HepG2 (cell line): ENCODE results near the gene NFASC. TPM values are rescaled to one million over a fixed set of nuclear protein-coding genes. Genes with fewer than 3 reads are reported as not detected.

Source experiments
- ATAC-seq: fragments of 200-7000 bp; cut with Tn5 transposase; 3 replicates; pipeline ENCODE4 v1.9.1; 2020; ENCODE audit warnings: mild to moderate bottlenecking, moderate library complexity
- BruUV-seq: library from RNA; stranded (reverse); fragments of 400-500 nt; replicated peaks from 2 replicates; lab custom pipeline; 2021; lab: Mats Ljungman, UMichigan
- CTCF ChIA-PET: fragments of 300-600 bp; formaldehyde crosslinking; extraction: SDS; loops from one replicate; lab custom pipeline; 2021; ENCODE audit warnings: low total read pairs, inconsistent platforms, low intra/inter-chr PET ratio; lab: Yijun Ruan, JAX
- POLR2A ChIA-PET: fragments of 350-600 bp; sonication (Branson Sonifier 250); formaldehyde crosslinking; loops from one replicate; lab custom pipeline; 2020; ENCODE audit warnings: antibody characterized with exemption, inconsistent platforms; lab: Yijun Ruan, JAX
- DNase-seq: peaks from one replicate; pipeline ENCODE4 v3.0.0-alpha.2; 2015; ENCODE audit warnings: low spot score
- FAIRE-seq: peaks from 3 replicates; lab custom pipeline; 2011; peaks lifted over from hg19 to GRCh38; lab: Jason Lieb, UNC
- H2AFZ ChIP-seq: one replicate; pipeline ENCODE4 v1.6.1; 2011; ENCODE audit warnings: low read length, inconsistent platforms
- H3K27ac ChIP-seq: fragments of 300-600 bp; 3 replicates; pipeline ENCODE4 v1.8.0; 2011; ENCODE audit warnings: mixed run types, mild to moderate bottlenecking, mixed read lengths, low read length, inconsistent platforms; ENCODE audit not compliant: insufficient read depth; ENCODE audit errors: extremely low read length
- H3K27me3 ChIP-seq, 2 experiments: fragments of 200-600 bp in 1 of 2; 2 replicates in 1 of 2; 3 replicates in 1 of 2; pipeline versions ENCODE4 v1.6.0 to v1.8.0; 2011; ENCODE audit warnings: low read length in 2 of 2, mild to moderate bottlenecking in 2 of 2, moderate library complexity in 2 of 2, inconsistent platforms in 1 of 2; ENCODE audit not compliant: insufficient read depth in 2 of 2, control insufficient read depth in 1 of 2
- H3K36me3 ChIP-seq, 2 experiments: fragments of 200-600 bp in 1 of 2; replicated peaks in 1 of 2; 2 replicates in 1 of 2; 3 replicates in 1 of 2; pipeline versions ENCODE4 v1.5.1 to v1.8.0; 2011; ENCODE audit warnings: low read length in 2 of 2, inconsistent platforms in 1 of 2; ENCODE audit not compliant: insufficient read depth in 2 of 2, control insufficient read depth in 1 of 2
- H3K4me1 ChIP-seq: 2 replicates; pipeline ENCODE4 v1.5.1; 2012; ENCODE audit warnings: low read length, inconsistent platforms; ENCODE audit not compliant: insufficient read depth
- H3K4me2 ChIP-seq: 2 replicates; pipeline ENCODE4 v1.6.0; 2011; ENCODE audit warnings: low read depth, low read length, inconsistent platforms
- H3K4me3 ChIP-seq, 3 experiments: fragments of 200-600 bp in 1 of 3; sonication (generic), shearing (Covaris generic) in 1 of 3; replicated peaks in 1 of 3; 2 replicates each; pipeline ENCODE4 v1.5.1; 2011 to 2016; ENCODE audit warnings: low read length in 3 of 3, inconsistent platforms in 2 of 3, low read depth in 2 of 3, mild to moderate bottlenecking in 2 of 3, control low read depth in 1 of 3, mixed read lengths in 1 of 3; ENCODE audit not compliant: insufficient read depth in 1 of 3
- H3K79me2 ChIP-seq: one replicate; pipeline ENCODE4 v1.6.1; 2011; ENCODE audit warnings: low read length, inconsistent platforms; ENCODE audit not compliant: insufficient read depth
- H3K9ac ChIP-seq: 2 replicates; pipeline ENCODE4 v1.6.0; 2011; ENCODE audit warnings: mild to moderate bottlenecking, low read depth, low read length, inconsistent platforms; ENCODE audit not compliant: insufficient read depth
- H3K9me3 ChIP-seq: 2 replicates; pipeline ENCODE4 v1.5.1; 2012; ENCODE audit warnings: mild to moderate bottlenecking, low read length
- H4K20me1 ChIP-seq: 2 replicates; pipeline ENCODE4 v1.6.0; 2011; ENCODE audit warnings: inconsistent platforms, mild to moderate bottlenecking, low read length, moderate library complexity; ENCODE audit not compliant: insufficient read depth
- EP300 ChIP-seq, 3 experiments: sonication (generic) in 1 of 3; formaldehyde crosslinking in 1 of 3; IDR thresholded peaks; 2 replicates each; pipeline versions ENCODE4 v1.5.1 to v1.6.1; 2011 to 2020; ENCODE audit warnings: low read depth in 2 of 3, low read length in 2 of 3, borderline replicate concordance in 1 of 3, improper control_type of control experiment in 1 of 3, mild to moderate bottlenecking in 1 of 3, missing genetic modification reagents in 1 of 3, moderate library complexity in 1 of 3
- GABPB1 ChIP-seq: IDR thresholded peaks from 2 replicates; pipeline ENCODE4 v1.6.1; 2016; ENCODE audit warnings: mild to moderate bottlenecking, missing genetic modification reagents, moderate library complexity, missing compliant biosample characterization
- GLMP ChIP-seq: sonication (generic); formaldehyde crosslinking; IDR thresholded peaks from 2 replicates; pipeline ENCODE4 v1.9.0; 2021; ENCODE audit warnings: missing genetic modification reagents, mild to moderate bottlenecking, borderline replicate concordance
- KDM5B ChIP-seq: sonication (generic); formaldehyde crosslinking; IDR thresholded peaks from 2 replicates; pipeline ENCODE4 v1.4.0; 2020; ENCODE audit warnings: missing genetic modification reagents, mild to moderate bottlenecking, borderline replicate concordance
- MAF1 ChIP-seq: sonication (generic); formaldehyde crosslinking; IDR thresholded peaks from 2 replicates; pipeline ENCODE4 v1.5.0; 2020; ENCODE audit warnings: missing genetic modification reagents, borderline replicate concordance
- MEIS2 ChIP-seq: sonication (generic); formaldehyde crosslinking; IDR thresholded peaks from 2 replicates; pipeline ENCODE4 v1.9.0; 2021; ENCODE audit warnings: mild to moderate bottlenecking, missing genetic modification reagents
- MLLT10 ChIP-seq: sonication (generic); formaldehyde crosslinking; IDR thresholded peaks from 2 replicates; pipeline ENCODE4 v1.4.0; 2020; ENCODE audit warnings: missing genetic modification reagents
- SIX1 ChIP-seq: sonication (generic); formaldehyde crosslinking; IDR thresholded peaks from 2 replicates; pipeline ENCODE4 v1.4.0; 2020; ENCODE audit warnings: missing genetic modification reagents, borderline replicate concordance
- SRSF1 ChIP-seq: fragments of 200-400 bp; formaldehyde crosslinking; optimal IDR thresholded peaks from 2 replicates; pipeline ENCODE3; 2017; ENCODE audit warnings: mild to moderate bottlenecking, low read depth, low read length, moderate library complexity
- TBX2 ChIP-seq: sonication (generic); formaldehyde crosslinking; IDR thresholded peaks from 2 replicates; pipeline ENCODE4 v1.5.0; 2020; ENCODE audit warnings: missing genetic modification reagents, mild to moderate bottlenecking, borderline replicate concordance
- ZC3H13 ChIP-seq: sonication (generic); formaldehyde crosslinking; IDR thresholded peaks from 2 replicates; pipeline ENCODE4 v1.8.1; 2023; ENCODE audit warnings: mild to moderate bottlenecking, missing genetic modification reagents, moderate library complexity
- ZFAT ChIP-seq: sonication (generic); formaldehyde crosslinking; conservative IDR thresholded peaks from 2 replicates; pipeline ENCODE4 v1.8.1; 2023; ENCODE audit warnings: missing genetic modification reagents, inconsistent platforms
- ZNF331 ChIP-seq: sonication (generic); formaldehyde crosslinking; IDR thresholded peaks from 2 replicates; pipeline ENCODE4 v1.4.0; 2020; ENCODE audit warnings: missing genetic modification reagents
- ZNF34 ChIP-seq: sonication (generic); formaldehyde crosslinking; IDR thresholded peaks from 2 replicates; pipeline ENCODE4 v1.4.0; 2020; ENCODE audit warnings: mild to moderate bottlenecking, missing genetic modification reagents, borderline replicate concordance
- ZNF501 ChIP-seq: sonication (generic); formaldehyde crosslinking; IDR thresholded peaks from 2 replicates; pipeline ENCODE4 v1.5.1; 2020; ENCODE audit warnings: mild to moderate bottlenecking, moderate library complexity, missing genetic modification reagents
- WGBS: methylation state at CpG from one replicate; pipeline ENCODE4 v1.1.6; 2017; ENCODE audit warnings: low lambda C conversion rate; 5-methylcytosine and 5-hydroxymethylcytosine counted together
- in situ Hi-C: cut with HindIII; loops from 2 replicates; pipeline ENCODE4 v1.10.0; 2017; ENCODE audit warnings: low pct_unique_long_range_greater_than_20kb; ENCODE audit not compliant: extremely low pct_ligation_motif_present
- intact Hi-C: fragments of 100-400 bp; cut with micrococcal nuclease; formaldehyde crosslinking; loops from one replicate; pipeline ENCODE4 v1.10.0; 2022; ENCODE audit not compliant: unreplicated experiment
- polyA plus RNA-seq, 8 experiments: library from polyadenylated mRNA; depleted of rRNA in 3 of 8; stranded (reverse) in 7 of 8; unstranded in 1 of 8; fragments of >200 nt; fragmentation: Illumina TruSeq in 4 of 8; extraction: Trizol in 4 of 8; gene quantifications; 2 replicates each; pipeline versions ENCODE4 v1.2.1 to v1.2.3, GENCODE V29; 2011 to 2016; ENCODE audit warnings: low read depth in 4 of 8, missing spikeins in 1 of 8, mixed read lengths in 1 of 8; ENCODE audit not compliant: insufficient read depth in 1 of 8
- total RNA-seq, 5 experiments: library from RNA; depleted of rRNA; stranded (reverse); fragments of >200 nt; fragmentation: Illumina TruSeq; extraction: Trizol; gene quantifications; 2 replicates each; pipeline ENCODE4 v1.2.3, GENCODE V29; 2016; ENCODE audit warnings: low read depth in 1 of 5
- TF ChIP-seq, protein P1 (sequence below): sonication (generic); formaldehyde crosslinking; IDR thresholded peaks from 2 replicates; pipeline ENCODE4 v1.5.0; 2020; ENCODE audit warnings: missing genetic modification reagents, mild to moderate bottlenecking, borderline replicate concordance
- TF ChIP-seq, protein P2 (sequence below): IDR thresholded peaks from 2 replicates; pipeline ENCODE4 v1.6.1; 2016; ENCODE audit warnings: mild to moderate bottlenecking
- TF ChIP-seq, protein P3 (sequence below): IDR thresholded peaks from 2 replicates; pipeline ENCODE4 v1.6.1; 2016; ENCODE audit warnings: control low read depth
- TF ChIP-seq, protein P4 (sequence below): sonication (generic); formaldehyde crosslinking; IDR thresholded peaks from 2 replicates; pipeline ENCODE4 v1.4.0; 2020; ENCODE audit warnings: missing genetic modification reagents, low read depth, mild to moderate bottlenecking, borderline replicate concordance

The NFASC gene
- total and polyA plus RNA-seq, 2 of the 13 experiments (the other 11 are each of a cell fraction or from before 2014, with no cell fraction given) = not detected

- intact Hi-C loops (no loop called here), in situ Hi-C loops (no loop called here)
- Histone ChIP-seq H3K4me3 (no peak overlapping the region), H3K27me3 (peaks cover 2 to 54% of the 10 kb centered on the region in 2 experiments; a peak in 4 of 5 replicates), H2AFZ (no peak overlapping the region), H3K36me3 (no peaks in the 10 kb centered on the region), H3K9me3 (no peaks in the 10 kb centered on the region), H3K9ac (no peak overlapping the region), H3K4me1 (no peaks in the 10 kb centered on the region), H3K27ac (no peak overlapping the region), H3K4me2 (no peak overlapping the region), H3K79me2 (no peaks in the 10 kb centered on the region), H4K20me1 (0 out of 2 replicates have a peak, but pooled peaks cover 2% of the 10 kb centered on the region)
- ATAC-seq (no peak), DNase-seq (no peak), FAIRE-seq (no peak)
- no TSS peak for BruUV-seq
- 62% methylated on average over 10 of the region's 12 CpGs for WGBS
- TF ChIP-seq TBX2 (no peak), MLLT10 (CRISPR knock-in tag) (no peak), MAF1 (CRISPR knock-in tag) (no peak), ZC3H13 (CRISPR knock-in tag) (no peak), KDM5B (CRISPR knock-in tag) (no peak), ZNF34 (CRISPR knock-in tag) (no peak), ZNF331 (CRISPR knock-in tag) (no peak), ZNF501 (CRISPR knock-in tag) (no peak), SIX1 (CRISPR knock-in tag) (no peak), GLMP (CRISPR knock-in tag) (no peak), SRSF1 (no peak), EP300 (IDR thresholded peaks at IDR 0.05; ENCODE audit: low read depth in 2 of 2, low read length in 2 of 2) (no peak), EP300 (CRISPR knock-in tag; IDR thresholded peaks at IDR 0.05; ENCODE audit: borderline replicate concordance) (no peak), ZFAT (CRISPR knock-in tag) (no peak), MEIS2 (no peak), GABPB1 (CRISPR knock-in tag) (no peak)
- TF ChIP-seq, protein P1, sequence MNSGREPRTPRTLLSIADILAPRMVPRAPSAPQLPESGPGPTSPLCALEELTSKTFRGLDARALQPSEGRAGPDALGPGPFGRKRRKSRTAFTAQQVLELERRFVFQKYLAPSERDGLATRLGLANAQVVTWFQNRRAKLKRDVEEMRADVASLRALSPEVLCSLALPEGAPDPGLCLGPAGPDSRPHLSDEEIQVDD (CRISPR knock-in tag) = no peak
- TF ChIP-seq, protein P2, sequence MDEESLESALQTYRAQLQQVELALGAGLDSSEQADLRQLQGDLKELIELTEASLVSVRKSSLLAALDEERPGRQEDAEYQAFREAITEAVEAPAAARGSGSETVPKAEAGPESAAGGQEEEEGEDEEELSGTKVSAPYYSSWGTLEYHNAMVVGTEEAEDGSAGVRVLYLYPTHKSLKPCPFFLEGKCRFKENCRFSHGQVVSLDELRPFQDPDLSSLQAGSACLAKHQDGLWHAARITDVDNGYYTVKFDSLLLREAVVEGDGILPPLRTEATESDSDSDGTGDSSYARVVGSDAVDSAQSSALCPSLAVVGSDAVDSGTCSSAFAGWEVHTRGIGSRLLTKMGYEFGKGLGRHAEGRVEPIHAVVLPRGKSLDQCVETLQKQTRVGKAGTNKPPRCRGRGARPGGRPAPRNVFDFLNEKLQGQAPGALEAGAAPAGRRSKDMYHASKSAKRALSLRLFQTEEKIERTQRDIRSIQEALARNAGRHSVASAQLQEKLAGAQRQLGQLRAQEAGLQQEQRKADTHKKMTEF (CRISPR knock-in tag) = no peak
- TF ChIP-seq, protein P3, sequence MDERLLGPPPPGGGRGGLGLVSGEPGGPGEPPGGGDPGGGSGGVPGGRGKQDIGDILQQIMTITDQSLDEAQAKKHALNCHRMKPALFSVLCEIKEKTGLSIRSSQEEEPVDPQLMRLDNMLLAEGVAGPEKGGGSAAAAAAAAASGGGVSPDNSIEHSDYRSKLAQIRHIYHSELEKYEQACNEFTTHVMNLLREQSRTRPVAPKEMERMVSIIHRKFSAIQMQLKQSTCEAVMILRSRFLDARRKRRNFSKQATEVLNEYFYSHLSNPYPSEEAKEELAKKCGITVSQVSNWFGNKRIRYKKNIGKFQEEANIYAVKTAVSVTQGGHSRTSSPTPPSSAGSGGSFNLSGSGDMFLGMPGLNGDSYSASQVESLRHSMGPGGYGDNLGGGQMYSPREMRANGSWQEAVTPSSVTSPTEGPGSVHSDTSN = no peak
- TF ChIP-seq, protein P4, sequence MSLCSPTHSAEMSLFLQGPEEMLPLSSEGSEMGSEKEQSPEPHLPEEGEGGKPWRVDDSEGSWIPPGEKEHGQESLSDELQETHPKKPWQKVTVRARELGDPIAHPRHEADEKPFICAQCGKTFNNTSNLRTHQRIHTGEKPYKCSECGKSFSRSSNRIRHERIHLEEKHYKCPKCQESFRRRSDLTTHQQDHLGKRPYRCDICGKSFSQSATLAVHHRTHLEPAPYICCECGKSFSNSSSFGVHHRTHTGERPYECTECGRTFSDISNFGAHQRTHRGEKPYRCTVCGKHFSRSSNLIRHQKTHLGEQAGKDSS = no peak
- ChIA-PET POLR2A (no interaction called here), CTCF (no interaction called here)
Measured at GRCh38 chr1:205009670-205010069, 139.0 kb downstream of the NFASC start.
